ENCODE data around the gene PIN1. TPM values are rescaled to one million over a fixed set of nuclear protein-coding genes. Genes with fewer than 3 reads are reported as not detected.

The PIN1 gene
- total RNA-seq, 6 experiments from 2014 or later = 19.9 to 54.5 (median 24.8) TPM

GRCh38 chr19:9857076-9857721 is 22.1 kb downstream of the PIN1 start:
- Histone ChIP-seq H3K36me3 (no peaks in the 10 kb centered on the region), H3K27ac (no peak overlapping the region), H3K4me3 (no peak overlapping the region), H3K4me1 (no peaks in the 10 kb centered on the region), H3K9me3 (no peaks in the 10 kb centered on the region), H3K27me3 (no peaks in the 10 kb centered on the region)
- no CpG with 5 or more reads among the region's 13 CpGs for WGBS (ENCODE audit: insufficient coverage, low coverage, low lambda C conversion rate, missing lambda C conversion rate)
- ATAC-seq = peak in 1 of 4 donors; percentile 8
- intact Hi-C loops (cut with DNase I) = no loop called here
- DNase-seq = no peak
- TF ChIP-seq POLR2A (IDR thresholded peaks at IDR 0.05) (no peak), CTCF (IDR thresholded peaks at IDR 0.05) (no peak)

- Histone ChIP-seq H3K36me3 (no peaks in the 10 kb centered on the region), H3K9me3 (no peaks in the 10 kb centered on the region), H3K4me1 (no peaks in the 10 kb centered on the region), H3K27ac (no peak overlapping the region), H3K27me3 (no peaks in the 10 kb centered on the region), H3K4me3 (no peak overlapping the region)
- ATAC-seq = no peak
- intact Hi-C loops (cut with DNase I) = no loop called here
- WGBS (ENCODE audit: insufficient coverage, low coverage, low lambda C conversion rate, missing lambda C conversion rate) = 69% methylated on average over 8 of the region's 10 CpGs
- no peak for TF ChIP-seq POLR2A (IDR thresholded peaks at IDR 0.05)
- no peak for TF ChIP-seq CTCF (IDR thresholded peaks at IDR 0.05)
- DNase-seq = no peak
Observed at GRCh38 chr19:9857920-9858746, 23.0 kb downstream of the PIN1 start.

GRCh38 chr19:9858766-9859165 is 23.6 kb downstream of the PIN1 start:
- ATAC-seq (no peak), DNase-seq (no peak)
- intact Hi-C loops (cut with DNase I) = no loop called here
- H3K27ac ChIP-seq = no peak overlapping the region
- H3K9me3 ChIP-seq = no peaks in the 10 kb centered on the region
- no peaks in the 10 kb centered on the region for H3K4me1 ChIP-seq
- no peaks in the 10 kb centered on the region for H3K27me3 ChIP-seq
- no peak overlapping the region for H3K4me3 ChIP-seq
- TF ChIP-seq POLR2A (IDR thresholded peaks at IDR 0.05) (no peak), CTCF (IDR thresholded peaks at IDR 0.05) (no peak)
- H3K36me3 ChIP-seq = no peaks in the 10 kb centered on the region

- no CpG with 5 or more reads among the region's 8 CpGs for WGBS (ENCODE audit: insufficient coverage, low coverage, low lambda C conversion rate, missing lambda C conversion rate)
- no peaks in the 10 kb centered on the region for H3K27me3 ChIP-seq
- no peak overlapping the region for H3K27ac ChIP-seq
- TF ChIP-seq CTCF (IDR thresholded peaks at IDR 0.05) (no peak), POLR2A (IDR thresholded peaks at IDR 0.05) (no peak)
- H3K36me3 ChIP-seq = no peaks in the 10 kb centered on the region
- ATAC-seq = no peak
- DNase-seq = no peak
- H3K4me3 ChIP-seq = no peak overlapping the region
- no peaks in the 10 kb centered on the region for H3K4me1 ChIP-seq
- intact Hi-C loops (cut with DNase I) = no loop called here
- no peaks in the 10 kb centered on the region for H3K9me3 ChIP-seq
Observed at GRCh38 chr19:9860407-9860806, 25.3 kb downstream of the PIN1 start.

Measured in right lobe of liver (tissue), 6 donors.